ENCODE data around the gene IRF5.

The IRF5 gene

DNA sequence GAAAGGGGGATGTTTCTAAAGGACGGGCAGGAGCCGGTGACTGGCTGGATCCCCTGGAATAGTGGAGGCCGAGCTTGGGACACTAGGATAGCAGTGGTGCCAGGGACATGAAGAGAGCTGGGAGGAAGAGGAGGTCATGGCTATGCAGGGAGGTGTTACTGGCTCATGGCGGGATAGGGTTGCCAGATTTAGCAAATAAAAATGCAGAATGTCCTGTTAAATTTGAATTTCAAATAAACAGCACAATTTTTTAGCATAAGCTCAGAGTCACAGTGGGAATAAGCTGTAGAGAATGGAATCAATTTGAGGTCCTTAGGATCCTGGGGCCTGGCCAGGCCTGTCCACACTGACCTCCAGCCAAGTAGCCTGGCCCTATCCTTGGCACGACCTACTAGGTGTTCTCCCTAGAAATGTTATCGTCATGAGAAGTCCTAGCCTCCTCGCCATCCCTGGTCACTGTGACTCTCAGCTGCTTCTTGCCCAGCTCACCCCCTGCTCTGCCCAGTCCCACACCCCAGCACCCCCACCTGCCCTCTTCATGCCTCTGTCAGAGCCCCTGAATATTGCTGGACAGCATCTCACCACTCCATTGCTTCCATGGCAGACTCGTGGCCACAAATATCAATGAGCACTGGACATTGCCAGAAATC, 19.6 kb upstream of the IRF5 start:
- Histone ChIP-seq H3K4me1 (ENCODE audit: insufficient read depth, insufficient read length) (peaks cover 4% of the 10 kb centered on the region), H3K36me3 (ENCODE audit: insufficient read depth, insufficient read length, low read length) (no peaks in the 10 kb centered on the region), H3K27me3 (ENCODE audit: insufficient read depth, insufficient read length) (no peaks in the 10 kb centered on the region), H3K9me3 (ENCODE audit: insufficient read depth, low read length) (no peaks in the 10 kb centered on the region), H3K4me3 (ENCODE audit: insufficient read length, low read depth) (no peak overlapping the region), H3K9ac (ENCODE audit: insufficient read length, low read depth) (no peak overlapping the region)
- TF ChIP-seq YY1 (IDR thresholded peaks at IDR 0.05; ENCODE audit: insufficient read depth, insufficient read length) (no peak), SUZ12 (IDR thresholded peaks at IDR 0.05; ENCODE audit: extremely low read depth, insufficient read depth, insufficient read length) (no peak), ZNF274 (IDR thresholded peaks at IDR 0.05; ENCODE audit: low read depth, low read length) (no peak)
- DNase-seq (ENCODE audit: low read depth, low spot score) = no peak

DNA sequence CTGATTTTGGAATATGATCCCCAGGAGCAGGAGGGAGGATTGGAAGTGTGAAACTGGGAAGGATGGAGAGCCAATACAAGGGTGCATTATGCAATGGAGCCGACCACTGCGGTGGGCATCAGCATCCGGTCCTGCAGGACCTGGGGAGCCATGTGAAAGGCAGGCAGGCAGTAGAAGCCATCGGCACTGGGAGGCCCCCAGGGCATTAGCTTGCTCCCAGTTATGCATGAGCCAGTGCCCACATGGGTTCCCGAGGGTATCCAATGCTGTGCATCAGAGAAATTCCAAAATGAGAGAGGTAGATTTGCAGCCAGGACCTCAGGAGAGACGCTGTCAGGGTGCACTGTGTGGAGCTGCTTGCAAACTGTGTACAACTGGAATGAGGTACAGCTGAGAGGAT, 18.5 kb upstream of the IRF5 start:
- Histone ChIP-seq H3K27me3 (ENCODE audit: insufficient read depth, insufficient read length) (no peaks in the 10 kb centered on the region), H3K4me3 (ENCODE audit: insufficient read length, low read depth) (no peak overlapping the region), H3K36me3 (ENCODE audit: insufficient read depth, insufficient read length, low read length) (no peaks in the 10 kb centered on the region), H3K9me3 (ENCODE audit: insufficient read depth, low read length) (no peaks in the 10 kb centered on the region), H3K4me1 (ENCODE audit: insufficient read depth, insufficient read length) (no peaks in the 10 kb centered on the region), H3K9ac (ENCODE audit: insufficient read length, low read depth) (no peak overlapping the region)
- TF ChIP-seq ZNF274 (IDR thresholded peaks at IDR 0.05; ENCODE audit: low read depth, low read length) (no peak), YY1 (IDR thresholded peaks at IDR 0.05; ENCODE audit: insufficient read depth, insufficient read length) (no peak), SUZ12 (IDR thresholded peaks at IDR 0.05; ENCODE audit: extremely low read depth, insufficient read depth, insufficient read length) (no peak)
- DNase-seq (ENCODE audit: low read depth, low spot score) = no peak

DNA sequence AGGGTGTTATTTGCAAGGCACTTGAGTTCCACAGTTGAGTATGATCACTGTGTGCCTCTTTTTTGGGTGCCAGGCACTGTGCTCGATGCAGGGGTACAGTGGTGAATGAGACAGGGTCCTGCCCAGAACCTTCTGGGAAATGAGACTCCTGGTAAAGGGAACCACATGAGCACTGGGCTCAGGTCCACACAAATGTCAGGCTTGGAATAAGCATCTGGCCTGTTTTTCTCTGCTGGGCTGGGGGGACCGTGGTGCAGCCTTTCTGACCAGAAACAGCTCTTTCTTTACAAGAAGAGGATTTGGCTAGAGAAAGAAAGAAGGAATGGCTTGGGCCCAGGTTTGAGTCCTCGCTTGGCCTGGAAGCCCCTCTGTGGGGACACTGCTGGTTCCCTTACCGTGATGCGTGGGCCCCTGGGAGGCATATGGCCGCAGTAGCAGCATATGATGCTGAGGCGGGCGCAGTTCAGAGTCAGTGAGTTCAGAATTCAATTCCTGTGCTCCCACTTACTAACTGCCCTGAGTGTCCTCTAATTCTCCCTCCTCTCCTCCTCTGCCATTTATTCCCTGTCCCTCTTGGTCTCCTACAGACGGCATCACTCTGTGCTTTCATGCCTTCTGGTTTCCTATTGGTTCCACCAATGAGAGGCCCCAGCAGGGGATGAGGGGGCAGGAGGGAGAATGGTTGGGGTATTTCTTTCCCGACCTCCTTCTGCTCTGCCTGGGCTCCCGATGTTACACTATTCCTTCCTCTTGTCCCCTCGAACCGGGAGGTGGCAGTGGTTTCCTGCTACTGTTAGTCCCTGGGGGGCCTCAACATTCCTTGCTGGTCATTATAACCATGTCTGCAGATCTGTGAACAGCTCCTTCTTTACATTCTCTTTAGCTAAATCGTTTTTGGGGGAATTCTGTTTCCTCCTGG, 17.6 kb upstream of the IRF5 start:
- no peaks in the 10 kb centered on the region for H3K9me3 ChIP-seq (ENCODE audit: insufficient read depth, low read length)
- no peaks in the 10 kb centered on the region for H3K36me3 ChIP-seq (ENCODE audit: insufficient read depth, insufficient read length, low read length)
- TF ChIP-seq ZNF274 (IDR thresholded peaks at IDR 0.05; ENCODE audit: low read depth, low read length) = no peak
- no peak for TF ChIP-seq SUZ12 (IDR thresholded peaks at IDR 0.05; ENCODE audit: extremely low read depth, insufficient read depth, insufficient read length)
- no peak for TF ChIP-seq YY1 (IDR thresholded peaks at IDR 0.05; ENCODE audit: insufficient read depth, insufficient read length)
- no peaks in the 10 kb centered on the region for H3K4me1 ChIP-seq (ENCODE audit: insufficient read depth, insufficient read length)
- no peaks in the 10 kb centered on the region for H3K27me3 ChIP-seq (ENCODE audit: insufficient read depth, insufficient read length)
- no peak for DNase-seq (ENCODE audit: low read depth, low spot score)
- no peak overlapping the region for H3K9ac ChIP-seq (ENCODE audit: insufficient read length, low read depth)
- no peak overlapping the region for H3K4me3 ChIP-seq (ENCODE audit: insufficient read length, low read depth)

DNA sequence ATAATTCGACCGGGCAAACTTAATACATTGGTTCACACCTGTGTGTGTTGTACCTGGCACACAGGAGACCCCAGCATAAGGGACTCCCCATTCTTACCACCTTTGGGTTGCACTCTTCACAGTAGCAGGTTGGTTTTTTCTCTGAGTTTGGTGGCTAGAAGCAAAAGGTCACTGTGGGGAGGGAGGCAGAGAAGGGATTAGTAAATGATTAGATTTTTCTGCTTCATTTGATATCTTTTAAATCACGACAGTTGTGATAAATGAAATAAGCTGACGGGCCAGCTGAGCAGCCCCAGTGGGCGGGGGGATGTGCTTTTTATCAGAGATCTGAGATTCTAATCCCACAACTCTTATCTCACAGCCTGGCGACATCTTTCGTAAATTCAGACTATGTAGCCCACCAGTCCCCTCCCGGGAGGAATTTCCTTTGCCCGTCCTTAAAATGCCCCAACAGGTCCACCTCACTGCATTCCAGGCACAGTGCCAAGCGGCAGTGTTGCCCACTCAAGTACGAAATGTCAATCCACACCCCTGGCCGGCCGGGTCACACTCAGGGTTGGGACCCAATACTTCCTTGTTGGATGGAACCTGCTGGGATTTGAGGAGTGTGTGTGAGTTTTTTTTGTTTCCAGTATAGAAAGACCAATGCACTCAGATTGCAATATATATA, 16.7 kb upstream of the IRF5 start:
- H3K36me3 ChIP-seq (ENCODE audit: insufficient read depth, insufficient read length, low read length) = no peaks in the 10 kb centered on the region
- no peak overlapping the region for H3K4me3 ChIP-seq (ENCODE audit: insufficient read length, low read depth)
- TF ChIP-seq YY1 (IDR thresholded peaks at IDR 0.05; ENCODE audit: insufficient read depth, insufficient read length) (no peak), ZNF274 (IDR thresholded peaks at IDR 0.05; ENCODE audit: low read depth, low read length) (no peak), SUZ12 (IDR thresholded peaks at IDR 0.05; ENCODE audit: extremely low read depth, insufficient read depth, insufficient read length) (no peak)
- H3K9ac ChIP-seq (ENCODE audit: insufficient read length, low read depth) = no peak overlapping the region
- no peak for DNase-seq (ENCODE audit: low read depth, low spot score)
- no peaks in the 10 kb centered on the region for H3K4me1 ChIP-seq (ENCODE audit: insufficient read depth, insufficient read length)
- no peaks in the 10 kb centered on the region for H3K27me3 ChIP-seq (ENCODE audit: insufficient read depth, insufficient read length)
- no peaks in the 10 kb centered on the region for H3K9me3 ChIP-seq (ENCODE audit: insufficient read depth, low read length)

DNA sequence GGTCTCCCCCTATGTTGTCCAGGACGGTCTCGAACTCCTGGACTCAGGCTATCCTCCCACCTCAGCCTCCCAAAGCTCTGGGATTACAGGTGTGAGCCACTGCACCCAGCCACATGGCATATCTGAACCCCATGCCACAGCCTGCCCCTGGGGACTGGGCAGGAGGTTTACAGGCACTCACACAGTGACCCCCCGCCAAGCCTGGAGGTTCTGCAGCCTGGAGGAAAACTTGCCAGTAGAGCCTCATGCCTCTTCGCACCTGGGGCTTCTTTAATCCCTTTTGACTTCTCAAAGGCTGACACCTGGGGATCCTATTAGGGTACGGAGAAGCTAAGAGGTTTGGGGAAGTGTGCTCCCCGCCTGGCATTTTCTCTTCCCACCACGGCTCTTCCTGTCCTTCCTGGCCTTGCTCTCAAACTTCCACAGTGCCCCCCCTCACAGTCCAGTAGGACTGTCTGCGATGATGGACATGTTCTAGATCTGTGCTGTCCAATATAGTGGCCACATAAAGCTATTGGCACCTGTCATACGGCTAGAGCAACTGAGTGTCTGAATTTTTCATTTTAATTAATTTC, 15.8 kb upstream of the IRF5 start:
- Histone ChIP-seq H3K4me3 (ENCODE audit: insufficient read length, low read depth) (no peak overlapping the region), H3K4me1 (ENCODE audit: insufficient read depth, insufficient read length) (no peaks in the 10 kb centered on the region), H3K9me3 (ENCODE audit: insufficient read depth, low read length) (no peaks in the 10 kb centered on the region), H3K36me3 (ENCODE audit: insufficient read depth, insufficient read length, low read length) (no peaks in the 10 kb centered on the region), H3K9ac (ENCODE audit: insufficient read length, low read depth) (no peak overlapping the region), H3K27me3 (ENCODE audit: insufficient read depth, insufficient read length) (no peaks in the 10 kb centered on the region)
- DNase-seq (ENCODE audit: low read depth, low spot score) = no peak
- no peak for TF ChIP-seq YY1 (IDR thresholded peaks at IDR 0.05; ENCODE audit: insufficient read depth, insufficient read length)
- no peak for TF ChIP-seq SUZ12 (IDR thresholded peaks at IDR 0.05; ENCODE audit: extremely low read depth, insufficient read depth, insufficient read length)
- no peak for TF ChIP-seq ZNF274 (IDR thresholded peaks at IDR 0.05; ENCODE audit: low read depth, low read length)

DNA sequence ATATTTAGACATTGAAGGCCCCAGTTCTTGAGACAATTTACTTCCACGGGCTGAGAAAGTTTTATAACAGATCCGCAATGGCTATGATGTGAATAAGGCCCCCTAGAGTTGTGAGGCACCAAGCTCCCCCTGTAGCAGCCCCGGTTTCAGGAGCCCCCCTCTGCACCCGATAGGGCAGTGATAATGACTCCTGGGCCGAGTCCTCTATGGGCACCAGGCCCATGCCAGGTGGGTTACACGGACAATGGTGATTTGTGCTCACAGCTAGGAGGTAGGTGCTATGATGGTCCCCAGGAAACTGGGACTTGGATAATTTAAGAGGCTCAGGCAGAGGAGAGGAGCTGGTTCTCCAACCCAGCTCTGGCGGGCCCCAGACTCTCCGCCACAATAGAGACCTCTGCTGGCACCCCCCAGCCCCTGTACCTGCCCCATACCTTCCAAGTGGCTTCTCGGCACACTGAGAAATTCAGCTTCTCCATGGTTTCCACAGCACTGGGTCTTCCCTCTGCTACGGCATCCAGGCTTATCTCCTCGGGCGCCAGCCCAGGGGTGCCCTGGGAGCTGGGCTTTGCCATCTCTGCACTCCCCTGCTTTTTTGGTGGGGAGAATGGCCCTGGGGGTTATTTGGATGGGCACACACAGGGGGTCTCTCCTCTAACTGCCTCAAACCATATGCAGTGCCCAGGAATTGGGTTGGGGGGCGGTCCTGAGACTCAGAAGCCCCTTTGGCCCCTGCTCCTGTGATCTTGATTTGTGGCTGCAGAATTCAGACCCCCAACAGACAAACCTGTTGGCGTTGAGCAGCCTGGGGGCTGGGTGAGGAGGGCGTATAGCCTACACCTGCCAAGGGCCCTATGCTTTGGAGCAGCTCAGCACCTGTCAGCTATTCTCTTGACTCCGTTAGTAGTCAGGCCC, 15.0 kb upstream of the IRF5 start:
- no peak for DNase-seq (ENCODE audit: low read depth, low spot score)
- H3K9ac ChIP-seq (ENCODE audit: insufficient read length, low read depth) = no peak overlapping the region
- TF ChIP-seq SUZ12 (IDR thresholded peaks at IDR 0.05; ENCODE audit: extremely low read depth, insufficient read depth, insufficient read length) (no peak), YY1 (IDR thresholded peaks at IDR 0.05; ENCODE audit: insufficient read depth, insufficient read length) (no peak), ZNF274 (IDR thresholded peaks at IDR 0.05; ENCODE audit: low read depth, low read length) (no peak)
- no peak overlapping the region for H3K4me3 ChIP-seq (ENCODE audit: insufficient read length, low read depth)
- H3K9me3 ChIP-seq (ENCODE audit: insufficient read depth, low read length) = no peaks in the 10 kb centered on the region
- no peaks in the 10 kb centered on the region for H3K4me1 ChIP-seq (ENCODE audit: insufficient read depth, insufficient read length)
- no peaks in the 10 kb centered on the region for H3K36me3 ChIP-seq (ENCODE audit: insufficient read depth, insufficient read length, low read length)
- H3K27me3 ChIP-seq (ENCODE audit: insufficient read depth, insufficient read length) = no peaks in the 10 kb centered on the region

Measured in NT2/D1 (cell line).